HG03457 (cell line): ENCODE data around the gene PCP4.

Experiments
- ATAC-seq: cut with Tn5 transposase; IDR thresholded peaks from one replicate; pipeline ENCODE4 v1.9.1; 2021; ENCODE audit warnings: moderate number of reproducible peaks; ENCODE audit not compliant: unreplicated experiment

PCP4 gene

GRCh38 chr21:39867198-39867650 lies at the start of gene PCP4:
TSS of gene PCP4 (plus strand) at chr21:39867438. CDS start at chr21:39867502, 64 bp downstream.
- no peak for ATAC-seq

- ATAC-seq = no peak
Observed at GRCh38 chr21:39818557-39818956, 48.7 kb upstream of the PCP4 start.

GRCh38 chr21:39822042-39822441 lies 45.2 kb upstream of the PCP4 start:
- no peak for ATAC-seq

- ATAC-seq = no peak
Observed at GRCh38 chr21:39825250-39825649, 42.0 kb upstream of the PCP4 start.

GRCh38 chr21:39834543-39834942 lies 32.7 kb upstream of the PCP4 start:
- ATAC-seq = no peak

- no peak for ATAC-seq
Observed at GRCh38 chr21:39837861-39838359, 29.3 kb upstream of the PCP4 start.

GRCh38 chr21:39840373-39841097 lies 26.7 kb upstream of the PCP4 start:
- ATAC-seq = no peak

- no peak for ATAC-seq
Observed at GRCh38 chr21:39842741-39843459, 24.3 kb upstream of the PCP4 start.

GRCh38 chr21:39843483-39843882 lies 23.8 kb upstream of the PCP4 start:
- ATAC-seq = no peak

GRCh38 chr21:39843916-39844315 lies 23.3 kb upstream of the PCP4 start:
- ATAC-seq = no peak

- no peak for ATAC-seq
Observed at GRCh38 chr21:39845571-39846130, 21.6 kb upstream of the PCP4 start.

- ATAC-seq = no peak
Observed at GRCh38 chr21:39847877-39848276, 19.4 kb upstream of the PCP4 start.

GRCh38 chr21:39849014-39849655 lies 18.1 kb upstream of the PCP4 start:
- no peak for ATAC-seq

GRCh38 chr21:39850333-39850732 lies 16.9 kb upstream of the PCP4 start:
- no peak for ATAC-seq

GRCh38 chr21:39851002-39851618 lies 16.1 kb upstream of the PCP4 start:
- ATAC-seq = no peak

GRCh38 chr21:39852021-39852721 lies 15.1 kb upstream of the PCP4 start:
- ATAC-seq = no peak

- ATAC-seq = no peak
Observed at GRCh38 chr21:39852726-39853500, 14.3 kb upstream of the PCP4 start.

GRCh38 chr21:39854572-39854971 lies 12.7 kb upstream of the PCP4 start:
- ATAC-seq = no peak

- no peak for ATAC-seq
Observed at GRCh38 chr21:39855595-39855994, 11.6 kb upstream of the PCP4 start.

- ATAC-seq = no peak
Observed at GRCh38 chr21:39860600-39860999, 6.6 kb upstream of the PCP4 start.
